LNCAP (cell line): Measurements from ENCODE around the gene GDF9.

Experiments used
- TF ChIP-seq, protein P1 (sequence below): fragments of 450-650 bp; IDR thresholded peaks from 2 replicates; pipeline ENCODE4 v1.5.1; 2017; ENCODE audit warnings: mild to moderate bottlenecking

Gene GDF9

GRCh38 chr5:132884548-132884947 lies 18.3 kb upstream of the GDF9 start:
- TF ChIP-seq, protein P1, sequence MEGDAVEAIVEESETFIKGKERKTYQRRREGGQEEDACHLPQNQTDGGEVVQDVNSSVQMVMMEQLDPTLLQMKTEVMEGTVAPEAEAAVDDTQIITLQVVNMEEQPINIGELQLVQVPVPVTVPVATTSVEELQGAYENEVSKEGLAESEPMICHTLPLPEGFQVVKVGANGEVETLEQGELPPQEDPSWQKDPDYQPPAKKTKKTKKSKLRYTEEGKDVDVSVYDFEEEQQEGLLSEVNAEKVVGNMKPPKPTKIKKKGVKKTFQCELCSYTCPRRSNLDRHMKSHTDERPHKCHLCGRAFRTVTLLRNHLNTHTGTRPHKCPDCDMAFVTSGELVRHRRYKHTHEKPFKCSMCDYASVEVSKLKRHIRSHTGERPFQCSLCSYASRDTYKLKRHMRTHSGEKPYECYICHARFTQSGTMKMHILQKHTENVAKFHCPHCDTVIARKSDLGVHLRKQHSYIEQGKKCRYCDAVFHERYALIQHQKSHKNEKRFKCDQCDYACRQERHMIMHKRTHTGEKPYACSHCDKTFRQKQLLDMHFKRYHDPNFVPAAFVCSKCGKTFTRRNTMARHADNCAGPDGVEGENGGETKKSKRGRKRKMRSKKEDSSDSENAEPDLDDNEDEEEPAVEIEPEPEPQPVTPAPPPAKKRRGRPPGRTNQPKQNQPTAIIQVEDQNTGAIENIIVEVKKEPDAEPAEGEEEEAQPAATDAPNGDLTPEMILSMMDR, result no peak

DNA sequence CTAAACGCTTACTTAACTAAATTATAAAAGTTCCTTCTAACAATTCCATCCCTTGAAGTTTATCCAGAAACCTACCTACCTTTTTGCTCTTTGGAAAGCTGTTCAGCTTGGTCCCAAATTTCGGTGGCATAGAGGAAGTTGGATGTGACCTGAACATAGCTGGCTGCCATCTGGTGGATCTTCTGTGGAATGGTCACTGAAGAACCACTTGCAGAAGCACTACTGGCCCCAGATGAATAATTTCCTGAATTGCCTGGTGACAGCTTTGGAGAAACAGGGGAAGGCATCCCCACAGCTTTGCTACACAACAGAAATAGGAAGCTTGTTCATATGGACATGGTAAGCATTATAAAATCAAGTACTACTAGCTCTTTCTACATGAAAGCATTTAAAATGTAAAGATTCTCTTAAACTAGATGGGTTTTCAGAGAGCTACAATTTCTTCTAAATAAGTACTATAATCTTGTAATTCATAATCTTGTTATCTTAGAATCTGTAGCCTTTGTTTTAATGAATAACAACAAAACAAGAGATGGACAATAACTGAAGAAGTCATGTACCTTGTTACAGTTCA lies 17.1 kb upstream of the GDF9 start:
- TF ChIP-seq, protein P1, result peak; percentile 73

DNA sequence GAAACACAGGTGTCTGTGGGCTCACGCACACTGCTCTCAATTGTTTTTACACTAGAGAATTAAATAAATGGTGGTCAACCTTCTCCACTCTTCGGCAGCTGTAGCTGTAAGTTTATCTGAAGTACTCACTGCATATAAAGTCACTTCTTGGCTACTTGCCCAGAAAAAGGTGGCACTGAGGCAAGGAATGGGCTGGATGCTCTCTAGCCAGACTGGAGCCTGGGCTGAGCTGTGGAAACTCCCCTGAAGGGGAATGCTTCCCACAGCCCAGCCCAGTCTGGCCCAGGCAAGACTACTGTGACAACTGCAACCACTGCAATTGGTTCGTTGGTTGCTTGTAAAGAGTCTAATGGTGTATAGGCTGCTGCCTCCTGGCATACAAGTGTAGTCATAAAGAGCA lies 11.7 kb upstream of the GDF9 start:
- TF ChIP-seq, protein P1, result no peak

DNA sequence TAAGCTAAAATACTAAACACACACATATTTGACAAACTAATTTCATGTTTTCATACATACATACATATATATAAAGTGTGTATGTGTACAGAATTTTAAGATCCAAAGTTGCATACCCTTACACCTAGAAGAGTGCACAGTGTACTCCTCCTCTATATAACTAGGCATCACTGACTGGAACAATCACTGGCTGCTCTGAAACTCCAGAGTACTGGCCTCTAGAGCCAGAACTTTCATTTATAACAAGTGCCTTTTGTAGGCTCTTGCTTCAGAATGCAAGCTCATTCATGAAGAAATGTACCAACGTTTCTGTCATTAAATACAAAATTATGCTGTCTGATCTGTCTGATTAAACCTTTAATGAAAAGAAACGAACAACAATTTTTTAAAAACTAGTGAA lies 11.2 kb upstream of the GDF9 start:
- TF ChIP-seq, protein P1, result no peak

DNA sequence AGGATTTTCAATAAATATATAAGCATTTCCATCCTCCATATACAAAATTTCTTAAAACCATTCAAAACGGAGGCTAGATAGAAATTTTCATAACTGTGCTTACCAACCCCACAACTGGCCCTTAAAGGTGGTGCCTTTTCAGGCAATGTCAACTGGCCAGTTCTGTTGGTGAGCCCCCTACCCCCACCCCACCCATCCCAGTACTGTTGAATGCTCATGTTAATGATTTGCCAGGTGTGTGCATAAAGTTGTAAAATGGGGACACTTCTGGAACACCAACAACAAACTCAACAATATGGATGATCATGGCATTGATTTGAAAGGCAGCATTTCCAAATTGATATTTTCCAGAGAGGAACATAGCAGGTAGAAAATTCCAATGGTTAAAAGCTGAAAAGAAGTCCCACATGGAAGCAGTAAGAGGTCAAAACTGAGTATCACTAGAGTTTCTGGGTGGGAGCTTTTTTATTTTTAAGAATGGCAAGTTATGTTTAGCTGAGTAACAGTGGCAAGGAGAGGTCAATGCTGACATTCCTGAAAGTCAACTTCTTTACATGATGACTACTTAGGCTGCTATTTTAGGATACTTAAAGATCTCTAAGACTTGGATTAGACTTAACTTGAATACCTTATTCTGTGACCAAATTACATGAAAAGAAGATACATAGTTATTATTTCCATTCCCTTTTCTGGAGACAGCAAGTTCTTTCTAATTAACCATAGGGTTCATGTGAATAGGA lies 9.9 kb upstream of the GDF9 start:
- TF ChIP-seq, protein P1, result no peak

DNA sequence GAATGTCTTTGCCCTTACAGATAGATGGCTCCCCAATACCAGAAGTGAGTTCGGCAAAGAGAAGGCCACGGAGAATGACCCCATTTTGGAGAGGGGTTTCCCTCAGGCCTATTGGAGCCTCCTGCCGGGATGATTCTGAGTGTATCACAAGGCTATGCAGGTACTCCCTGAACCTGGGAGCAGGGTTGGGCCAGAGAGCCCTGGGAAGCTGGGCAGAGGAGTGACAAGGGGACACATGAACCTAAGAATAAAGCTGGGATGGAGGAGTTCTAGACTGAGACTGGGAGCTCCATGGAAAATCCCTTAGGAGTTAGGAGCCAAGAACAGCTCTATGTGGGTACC lies 7.6 kb upstream of the GDF9 start:
- TF ChIP-seq, protein P1, result no peak

GRCh38 chr5:132873119-132873929 lies 7.1 kb upstream of the GDF9 start, which contains the start of gene LEAP2:
Gene LEAP2 (plus strand): TSS chr5:132873668. CDS start chr5:132873695, 27 bp downstream.
- TF ChIP-seq, protein P1, result no peak
